CD4-positive, alpha-beta T cell (primary cell): ENCODE results near the gene KRT33B. TPM values are rescaled to one million over a fixed set of nuclear protein-coding genes. Genes with fewer than 3 reads are reported as not detected.

Experiments used
- ATAC-seq: fragments of 200-7000 bp; cut with Tn5 transposase; one replicate; pipeline ENCODE4 v1.10.0; 2022; ENCODE audit warnings: mild to moderate bottlenecking; ENCODE audit not compliant: poor library complexity
- CTCF ChIA-PET: fragments of 350-600 bp; sonication (Branson Sonifier 250); formaldehyde crosslinking; loops from one replicate; lab custom pipeline; 2021; ENCODE audit warnings: antibody characterized with exemption, inconsistent platforms; lab: Charles Lee
- POLR2A ChIA-PET: fragments of 350-600 bp; sonication (Branson Sonifier 250); formaldehyde crosslinking; loops from one replicate; lab custom pipeline; 2021; ENCODE audit warnings: antibody characterized with exemption, inconsistent platforms; lab: Charles Lee
- DNase-seq, 14 experiments: peaks; one replicate each; pipeline ENCODE4 v3.0.0-alpha.2; 2013 to 2020; ENCODE audit warnings: mixed read lengths in 2 of 14
- H3K27ac ChIP-seq, 2 donors: one replicate each; pipeline versions ENCODE4 v1.5.1 to v1.7.0; 2013; ENCODE audit warnings: low read length in 2 of 2, low read depth in 1 of 2, mild to moderate bottlenecking in 1 of 2
- H3K27me3 ChIP-seq, 2 experiments: 1 replicate in 1 of 2; 2 replicates in 1 of 2; pipeline versions ENCODE4 v1.6.1 to v1.7.0; 2013; ENCODE audit warnings: low read length in 2 of 2, control low read depth in 1 of 2, mild to moderate bottlenecking in 1 of 2, moderate library complexity in 1 of 2; ENCODE audit not compliant: insufficient read depth in 2 of 2, control insufficient read depth in 1 of 2
- H3K36me3 ChIP-seq: one replicate; pipeline ENCODE4 v1.6.1; 2013; ENCODE audit warnings: low read length, control low read depth; ENCODE audit not compliant: insufficient read depth
- H3K4me1 ChIP-seq: one replicate; pipeline ENCODE4 v1.6.1; 2013; ENCODE audit warnings: low read length, control low read depth; ENCODE audit not compliant: insufficient read depth
- H3K4me3 ChIP-seq: one replicate; pipeline ENCODE4 v1.5.1; 2013; ENCODE audit warnings: mild to moderate bottlenecking, low read length, moderate library complexity
- H3K9me3 ChIP-seq, 2 experiments: 1 replicate in 1 of 2; 2 replicates in 1 of 2; pipeline versions ENCODE4 v1.6.1 to v1.7.0; 2013; ENCODE audit warnings: low read length in 2 of 2, mild to moderate bottlenecking in 2 of 2, control low read depth in 1 of 2, moderate library complexity in 1 of 2; ENCODE audit not compliant: control insufficient read depth in 1 of 2, insufficient read depth in 1 of 2
- H3K27ac Mint-ChIP-seq: one replicate; pipeline ENCODE4 v1.8.0; 2020; ENCODE audit warnings: mixed read lengths
- H3K27me3 Mint-ChIP-seq: one replicate; pipeline ENCODE4 v1.8.0; 2021; ENCODE audit warnings: mixed read lengths
- H3K36me3 Mint-ChIP-seq: one replicate; pipeline ENCODE4 v1.8.0; 2021; ENCODE audit warnings: low read depth, mixed read lengths
- H3K4me1 Mint-ChIP-seq: one replicate; pipeline ENCODE4 v1.8.0; 2021; ENCODE audit warnings: low read depth, mixed read lengths
- H3K4me3 Mint-ChIP-seq: one replicate; pipeline ENCODE4 v1.8.0; 2020; ENCODE audit warnings: mild to moderate bottlenecking, mixed read lengths
- H3K9me3 Mint-ChIP-seq: one replicate; pipeline ENCODE4 v1.8.0; 2020; ENCODE audit warnings: mixed read lengths
- CTCF ChIP-seq: fragments of 200-600 bp; IDR thresholded peaks from one replicate; pipeline ENCODE4 v1.8.0; 2022; ENCODE audit warnings: antibody characterized with exemption, mild to moderate bottlenecking
- intact Hi-C, 2 experiments: fragments of 100-400 bp; cut with DNase I in 1 of 2; cut with micrococcal nuclease in 1 of 2; formaldehyde crosslinking; loops; one replicate each; pipeline versions ENCODE4 v1.15.1 to v1.9.0; 2023 to 2025; cut with DNase I, micrococcal nuclease
- total RNA-seq, 174 experiments: library from RNA in 2 of 174; stranded (reverse) in 2 of 174; gene quantifications; one replicate each; pipeline ENCODE4 v1.2.3 and lab custom pipeline; 2021 to 2026

Gene KRT33B
- total RNA-seq, 2 experiments from 2014 or later: not detected

- Mint-ChIP-seq H3K9me3 (no peaks in the 10 kb centered on the region), H3K27me3 (no peaks in the 10 kb centered on the region), H3K36me3 (no peaks in the 10 kb centered on the region), H3K4me1 (peaks cover 9% of the 10 kb centered on the region), H3K4me3 (no peak overlapping the region), H3K27ac (no peak overlapping the region)
- ATAC-seq (no peak), DNase-seq (no peak)
- Histone ChIP-seq H3K4me1 (peaks cover 2% of the 10 kb centered on the region), H3K36me3 (no peaks in the 10 kb centered on the region), H3K27ac (no peak overlapping the region), H3K4me3 (no peak overlapping the region), H3K27me3 (no peaks in the 10 kb centered on the region), H3K9me3 (no peaks in the 10 kb centered on the region)
- POLR2A ChIA-PET: no interaction called here
- no peak for TF ChIP-seq CTCF
- CTCF ChIA-PET: interaction anchor here (1.4 kb wide), 1 partner anchor 46 kb away, joined by 3 read pairs; no protein-coding TSS in a partner anchor
- intact Hi-C loops: no loop called here
Measured at GRCh38 chr17:41369023-41369422, 590 bp downstream of the KRT33B start.

GRCh38 chr17:41367426-41368075, 2.1 kb downstream of the KRT33B start:
- Histone ChIP-seq H3K9me3 (no peaks in the 10 kb centered on the region), H3K27ac (no peak overlapping the region), H3K4me1 (peaks cover 2% of the 10 kb centered on the region), H3K27me3 (no peaks in the 10 kb centered on the region), H3K4me3 (no peak overlapping the region), H3K36me3 (no peaks in the 10 kb centered on the region)
- intact Hi-C loops: no loop called here
- H3K4me3 Mint-ChIP-seq: no peak overlapping the region
- POLR2A ChIA-PET: no interaction called here
- no peaks in the 10 kb centered on the region for H3K36me3 Mint-ChIP-seq
- CTCF ChIA-PET: interaction anchor here (1.4 kb wide), 1 partner anchor 45 kb away, joined by 3 read pairs; no protein-coding TSS in a partner anchor
- no peak for DNase-seq
- no peaks in the 10 kb centered on the region for H3K9me3 Mint-ChIP-seq
- peaks cover 9% of the 10 kb centered on the region for H3K4me1 Mint-ChIP-seq
- ATAC-seq: no peak
- H3K27me3 Mint-ChIP-seq: no peaks in the 10 kb centered on the region
- no peak overlapping the region for H3K27ac Mint-ChIP-seq
- TF ChIP-seq CTCF: no peak

- H3K27ac Mint-ChIP-seq: no peak overlapping the region
- Histone ChIP-seq H3K4me1 (peaks cover 2% of the 10 kb centered on the region), H3K27me3 (no peaks in the 10 kb centered on the region), H3K4me3 (no peak overlapping the region), H3K27ac (no peak overlapping the region), H3K9me3 (no peaks in the 10 kb centered on the region), H3K36me3 (no peaks in the 10 kb centered on the region)
- H3K4me1 Mint-ChIP-seq: peaks cover 7% of the 10 kb centered on the region
- no peaks in the 10 kb centered on the region for H3K27me3 Mint-ChIP-seq
- intact Hi-C loops: no loop called here
- H3K9me3 Mint-ChIP-seq: no peaks in the 10 kb centered on the region
- no peaks in the 10 kb centered on the region for H3K36me3 Mint-ChIP-seq
- no peak for TF ChIP-seq CTCF
- H3K4me3 Mint-ChIP-seq: no peak overlapping the region
- POLR2A ChIA-PET: no interaction called here
- DNase-seq (no peak), ATAC-seq (no peak)
- CTCF ChIA-PET: interaction anchor here (1.2 kb wide), 1 partner anchor 43 kb away, joined by 3 read pairs; no protein-coding TSS in a partner anchor
Measured at GRCh38 chr17:41366070-41366469, 3.5 kb downstream of the KRT33B start.
